ENCODE measurements around the gene ZC3H7B. TPM values are rescaled to one million over a fixed set of nuclear protein-coding genes. Genes with fewer than 3 reads are reported as not detected.

ZC3H7B gene
- total RNA-seq, 2 donors from 2014 or later = 70.9 to 74.2 TPM

DNA sequence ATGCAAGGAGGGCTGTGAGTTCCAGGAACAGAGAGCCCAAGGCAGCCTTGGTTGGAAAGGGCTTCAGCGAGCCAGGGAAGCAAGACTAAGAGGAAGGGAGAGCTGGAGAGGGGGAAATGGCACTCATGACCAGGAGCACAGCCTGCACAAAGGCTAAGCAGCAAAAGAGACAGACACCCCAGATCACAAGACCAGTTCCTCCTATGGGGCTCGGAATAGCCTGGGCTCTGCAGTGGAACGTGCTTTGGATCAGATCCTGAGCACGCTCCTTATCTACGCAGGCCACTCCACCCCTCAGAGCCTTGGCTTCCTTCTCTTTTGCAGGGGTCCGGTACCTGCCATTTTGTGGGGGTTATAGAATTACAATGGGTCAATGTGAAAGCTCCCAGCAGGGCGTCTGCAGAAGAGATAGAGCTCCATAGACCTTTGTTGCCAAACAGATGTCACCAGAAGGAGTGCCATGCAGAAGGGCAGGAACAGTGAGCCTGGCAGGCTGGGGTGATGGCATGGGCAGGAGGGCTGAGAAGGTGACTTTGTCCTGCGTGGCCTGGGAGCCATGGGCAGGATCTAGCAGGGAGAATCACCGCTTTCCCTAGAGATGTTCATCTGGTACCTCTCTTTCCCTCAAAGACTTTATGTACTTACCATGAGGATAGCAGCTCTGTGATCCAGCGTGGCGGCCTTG, 33.8 kb downstream of the ZC3H7B start:
- H3K9me3 Mint-ChIP-seq = no peaks in the 10 kb centered on the region
- 95 to 97% methylated on average over 4 to 11 of the region's 11 CpGs for WGBS, 2 experiments (ENCODE audit: insufficient coverage in 1 of 2, insufficient read length in 1 of 2)

DNA sequence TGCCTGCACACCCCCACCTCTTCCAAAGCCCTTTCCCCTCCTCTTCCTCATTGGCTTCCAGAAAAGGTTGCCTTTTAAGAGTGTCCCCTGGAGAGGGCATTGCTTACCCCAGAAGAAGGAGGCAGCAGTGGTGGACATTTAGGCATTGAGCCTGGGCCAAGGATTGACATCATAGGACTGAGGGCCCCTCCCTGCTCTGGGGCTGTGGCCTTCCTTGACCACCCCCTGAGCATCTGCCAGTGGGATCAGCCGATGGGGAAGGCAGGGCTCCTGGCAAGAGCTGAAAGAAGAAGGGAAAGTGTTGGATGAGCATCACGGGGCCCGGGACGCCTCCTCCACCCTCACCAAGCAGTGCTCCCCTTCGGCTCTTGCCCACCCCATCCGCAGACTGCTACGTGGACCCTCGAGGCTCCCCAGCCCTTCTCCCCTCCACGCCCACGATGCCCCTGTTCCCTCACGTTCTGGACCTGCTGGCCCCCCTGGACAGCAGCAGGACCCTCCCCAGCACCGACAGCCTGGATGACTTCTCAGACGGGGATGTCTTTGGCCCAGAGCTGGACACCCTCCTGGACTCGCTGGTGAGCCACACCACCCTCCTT, 37.4 kb downstream of the ZC3H7B start:
- no peak overlapping the region for H3K27ac ChIP-seq (ENCODE audit: low read depth, low read length)
- no peak overlapping the region for H3K9ac ChIP-seq (ENCODE audit: extremely low read depth, low read length, poor library complexity, severe bottlenecking)
- peak overlapping the region; percentile 61 for H3K27ac Mint-ChIP-seq
- no peaks in the 10 kb centered on the region for H3K4me1 ChIP-seq (ENCODE audit: control insufficient read depth, insufficient read depth, low read length)
- H3K36me3 Mint-ChIP-seq (ENCODE audit: low read depth) = peaks cover 18% of the 10 kb centered on the region
- no peaks in the 10 kb centered on the region for H3K27me3 Mint-ChIP-seq (ENCODE audit: insufficient read depth)
- H3K9me3 Mint-ChIP-seq = no peaks in the 10 kb centered on the region
- WGBS, 2 experiments (ENCODE audit: insufficient coverage in 1 of 2, insufficient read length in 1 of 2) = 92 to 100% methylated on average over 4 to 14 of the region's 14 CpGs
- H3K4me1 Mint-ChIP-seq = no peaks in the 10 kb centered on the region
- H3K4me3 ChIP-seq (ENCODE audit: low read length) = no peak overlapping the region
- TF ChIP-seq, protein P1, sequence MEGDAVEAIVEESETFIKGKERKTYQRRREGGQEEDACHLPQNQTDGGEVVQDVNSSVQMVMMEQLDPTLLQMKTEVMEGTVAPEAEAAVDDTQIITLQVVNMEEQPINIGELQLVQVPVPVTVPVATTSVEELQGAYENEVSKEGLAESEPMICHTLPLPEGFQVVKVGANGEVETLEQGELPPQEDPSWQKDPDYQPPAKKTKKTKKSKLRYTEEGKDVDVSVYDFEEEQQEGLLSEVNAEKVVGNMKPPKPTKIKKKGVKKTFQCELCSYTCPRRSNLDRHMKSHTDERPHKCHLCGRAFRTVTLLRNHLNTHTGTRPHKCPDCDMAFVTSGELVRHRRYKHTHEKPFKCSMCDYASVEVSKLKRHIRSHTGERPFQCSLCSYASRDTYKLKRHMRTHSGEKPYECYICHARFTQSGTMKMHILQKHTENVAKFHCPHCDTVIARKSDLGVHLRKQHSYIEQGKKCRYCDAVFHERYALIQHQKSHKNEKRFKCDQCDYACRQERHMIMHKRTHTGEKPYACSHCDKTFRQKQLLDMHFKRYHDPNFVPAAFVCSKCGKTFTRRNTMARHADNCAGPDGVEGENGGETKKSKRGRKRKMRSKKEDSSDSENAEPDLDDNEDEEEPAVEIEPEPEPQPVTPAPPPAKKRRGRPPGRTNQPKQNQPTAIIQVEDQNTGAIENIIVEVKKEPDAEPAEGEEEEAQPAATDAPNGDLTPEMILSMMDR (conservative IDR thresholded peaks at IDR 0.05) = no peak
- DNase-seq = no peak
- peaks cover 30% of the 10 kb centered on the region for H3K36me3 ChIP-seq (ENCODE audit: control insufficient read depth, insufficient read depth, low read length)
- no peak overlapping the region for H3K4me3 Mint-ChIP-seq
- no peaks in the 10 kb centered on the region for H3K27me3 ChIP-seq (ENCODE audit: control insufficient read depth, insufficient read depth, low read length, poor library complexity, severe bottlenecking)
- no peaks in the 10 kb centered on the region for H3K9me3 ChIP-seq (ENCODE audit: control insufficient read depth, low read length)

More for the DNA sequence above, 33.8 kb downstream of the ZC3H7B start:
- Mint-ChIP-seq H3K27ac (no peak overlapping the region), H3K36me3 (ENCODE audit: low read depth) (peaks cover 36% of the 10 kb centered on the region), H3K4me3 (no peak overlapping the region), H3K4me1 (no peaks in the 10 kb centered on the region), H3K27me3 (ENCODE audit: insufficient read depth) (no peaks in the 10 kb centered on the region)
- Histone ChIP-seq H3K9me3 (ENCODE audit: control insufficient read depth, low read length) (no peaks in the 10 kb centered on the region), H3K9ac (ENCODE audit: extremely low read depth, low read length, poor library complexity, severe bottlenecking) (no peak overlapping the region), H3K4me3 (ENCODE audit: low read length) (no peak overlapping the region), H3K27me3 (ENCODE audit: control insufficient read depth, insufficient read depth, low read length, poor library complexity, severe bottlenecking) (no peaks in the 10 kb centered on the region), H3K36me3 (ENCODE audit: control insufficient read depth, insufficient read depth, low read length) (peaks cover 41% of the 10 kb centered on the region), H3K27ac (ENCODE audit: low read depth, low read length) (no peak overlapping the region), H3K4me1 (ENCODE audit: control insufficient read depth, insufficient read depth, low read length) (no peaks in the 10 kb centered on the region)
- TF ChIP-seq, protein P1 (conservative IDR thresholded peaks at IDR 0.05) = no peak
- no peak for DNase-seq

DNA sequence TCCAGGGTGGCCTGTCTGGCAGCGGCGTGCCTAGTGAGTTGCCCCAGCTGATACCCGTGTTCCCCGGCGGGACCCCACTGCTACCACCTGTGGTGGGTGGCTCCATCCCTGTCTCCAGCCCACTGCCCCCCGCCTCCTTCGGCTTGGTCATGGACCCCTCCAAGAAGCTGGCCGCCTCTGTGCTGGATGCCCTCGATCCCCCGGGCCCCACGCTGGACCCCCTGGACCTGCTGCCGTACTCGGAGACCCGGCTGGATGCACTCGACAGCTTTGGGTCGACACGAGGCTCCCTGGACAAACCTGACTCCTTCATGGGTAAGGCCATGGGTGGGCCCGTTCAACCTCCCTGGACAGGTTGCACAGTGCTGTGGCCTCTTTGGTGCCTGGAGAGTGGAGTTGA, 38.5 kb downstream of the ZC3H7B start:
- H3K4me3 ChIP-seq (ENCODE audit: low read length) = no peak overlapping the region
- Mint-ChIP-seq H3K4me1 (no peaks in the 10 kb centered on the region), H3K9me3 (no peaks in the 10 kb centered on the region), H3K36me3 (ENCODE audit: low read depth) (peaks cover 23% of the 10 kb centered on the region), H3K4me3 (no peak overlapping the region), H3K27me3 (ENCODE audit: insufficient read depth) (no peaks in the 10 kb centered on the region), H3K27ac (no peak overlapping the region)
- peaks cover 30% of the 10 kb centered on the region for H3K36me3 ChIP-seq (ENCODE audit: control insufficient read depth, insufficient read depth, low read length)
- no peaks in the 10 kb centered on the region for H3K9me3 ChIP-seq (ENCODE audit: control insufficient read depth, low read length)
- H3K27me3 ChIP-seq (ENCODE audit: control insufficient read depth, insufficient read depth, low read length, poor library complexity, severe bottlenecking) = no peaks in the 10 kb centered on the region
- H3K27ac ChIP-seq (ENCODE audit: low read depth, low read length) = no peak overlapping the region
- DNase-seq = no peak
- no peaks in the 10 kb centered on the region for H3K4me1 ChIP-seq (ENCODE audit: control insufficient read depth, insufficient read depth, low read length)
- H3K9ac ChIP-seq (ENCODE audit: extremely low read depth, low read length, poor library complexity, severe bottlenecking) = no peak overlapping the region
- TF ChIP-seq, protein P1 (conservative IDR thresholded peaks at IDR 0.05) = no peak
- WGBS, 2 experiments (ENCODE audit: insufficient coverage in 1 of 2, insufficient read length in 1 of 2) = 94 to 95% methylated on average over 18 of the region's 18 CpGs
